IMR-90 (cell line): ENCODE measurements around the gene ZEB2. TPM values are rescaled to one million over a fixed set of nuclear protein-coding genes. Genes with fewer than 3 reads are reported as not detected.
A peak's percentile ranks its signal among the peaks of the same experiment; 100 is the strongest.

Source experiments
- ATAC-seq: fragments of 200-7000 bp; cut with Tn5 transposase; 2 replicates; pipeline ENCODE4 v1.9.1; 2020; ENCODE audit warnings: low read depth, mild to moderate bottlenecking, moderate library complexity
- BruUV-seq: library from RNA; stranded (reverse); fragments of 400-500 nt; replicated peaks from 2 replicates; lab custom pipeline; 2021; lab: Mats Ljungman, UMichigan
- CTCF ChIA-PET: fragments of 300-600 bp; formaldehyde crosslinking; extraction: SDS; loops from one replicate; lab custom pipeline; 2021; ENCODE audit warnings: antibody characterized with exemption; lab: Yijun Ruan, JAX
- POLR2A ChIA-PET: fragments of 300-600 bp; sonication (Branson Sonifier 250); formaldehyde crosslinking; loops from one replicate; lab custom pipeline; 2022; ENCODE audit warnings: antibody characterized with exemption; ENCODE audit not compliant: unreplicated experiment; lab: Charles Lee
- DNase-seq: peaks from one replicate; pipeline ENCODE4 v3.0.0; 2013
- H2AFZ ChIP-seq: replicated peaks from 2 replicates; pipeline ENCODE3; 2013; ENCODE audit warnings: low read length, mild to moderate bottlenecking; ENCODE audit not compliant: poor library complexity
- H2AK5ac ChIP-seq: 2 replicates; pipeline ENCODE4 v1.6.1; 2013; ENCODE audit warnings: low read depth, low read length, inconsistent platforms
- H2AK9ac ChIP-seq: replicated peaks from 2 replicates; pipeline ENCODE3; 2013; ENCODE audit warnings: mild to moderate bottlenecking, low read depth, low read length, moderate library complexity; ENCODE audit not compliant: poor library complexity
- H2BK120ac ChIP-seq: 2 replicates; pipeline ENCODE4 v1.6.1; 2013; ENCODE audit warnings: low read depth, low read length, inconsistent platforms
- H2BK15ac ChIP-seq: 3 replicates; pipeline ENCODE4 v1.6.1; 2013; ENCODE audit warnings: low read depth, low read length, inconsistent platforms
- H2BK20ac ChIP-seq: 2 replicates; pipeline ENCODE4 v1.6.1; 2013; ENCODE audit warnings: low read depth, mild to moderate bottlenecking, inconsistent platforms, low read length, moderate library complexity
- H2BK5ac ChIP-seq: 2 replicates; pipeline ENCODE4 v1.6.1; 2013; ENCODE audit warnings: mild to moderate bottlenecking, low read depth, low read length, inconsistent platforms; ENCODE audit not compliant: poor library complexity, severe bottlenecking
- H3K14ac ChIP-seq: replicated peaks from 2 replicates; pipeline ENCODE4 v1.6.1; 2013; ENCODE audit warnings: low read depth, low read length, inconsistent platforms
- H3K18ac ChIP-seq: 2 replicates; pipeline ENCODE4 v1.6.1; 2013; ENCODE audit warnings: low read depth, low read length, control low read depth
- H3K23ac ChIP-seq: 2 replicates; pipeline ENCODE4 v1.6.1; 2013; ENCODE audit warnings: low read depth, low read length, inconsistent platforms
- H3K27ac ChIP-seq: 2 replicates; pipeline ENCODE4 v1.5.1; 2013; ENCODE audit warnings: mild to moderate bottlenecking, control low read depth, low read length; ENCODE audit not compliant: insufficient read depth
- H3K27me3 ChIP-seq: 2 replicates; pipeline ENCODE4 v1.6.1; 2013; ENCODE audit warnings: low read length; ENCODE audit not compliant: control insufficient read depth, insufficient read depth
- H3K36me3 ChIP-seq: 2 replicates; pipeline ENCODE4 v1.6.1; 2013; ENCODE audit warnings: low read length, mixed read lengths; ENCODE audit not compliant: control insufficient read depth, insufficient read depth
- H3K4ac ChIP-seq: 2 replicates; pipeline ENCODE4 v1.6.1; 2013; ENCODE audit warnings: low read depth, low read length, inconsistent platforms
- H3K4me1 ChIP-seq: 2 replicates; pipeline ENCODE4 v1.6.1; 2013; ENCODE audit warnings: low read length, mixed read lengths; ENCODE audit not compliant: control insufficient read depth, insufficient read depth
- H3K4me2 ChIP-seq: 2 replicates; pipeline ENCODE4 v1.6.1; 2013; ENCODE audit warnings: low read depth, mild to moderate bottlenecking, control low read depth, low read length, moderate library complexity
- H3K4me3 ChIP-seq: 2 replicates; pipeline ENCODE4 v1.5.1; 2013; ENCODE audit warnings: low read depth, mild to moderate bottlenecking, control low read depth, low read length, moderate library complexity; ENCODE audit not compliant: insufficient read depth
- H3K56ac ChIP-seq: 2 replicates; pipeline ENCODE4 v1.6.1; 2013; ENCODE audit warnings: low read length, inconsistent platforms; ENCODE audit not compliant: insufficient read depth; ENCODE audit errors: extremely low read depth
- H3K79me1 ChIP-seq, 2 experiments: 2 replicates each; pipeline ENCODE4 v1.6.1; 2013; ENCODE audit warnings: low read length in 2 of 2, inconsistent platforms in 1 of 2, low read depth in 1 of 2
- H3K9ac ChIP-seq: 2 replicates; pipeline ENCODE4 v1.6.1; 2013; ENCODE audit warnings: low read depth, low read length, control low read depth
- H3K9me1 ChIP-seq: 2 replicates; pipeline ENCODE4 v1.6.1; 2013; ENCODE audit warnings: low read length, inconsistent platforms; ENCODE audit not compliant: insufficient read depth
- H3K9me3 ChIP-seq: 2 replicates; pipeline ENCODE4 v1.6.1; 2013; ENCODE audit warnings: low read length; ENCODE audit not compliant: control insufficient read depth, insufficient read depth
- H4K20me1 ChIP-seq: 2 replicates; pipeline ENCODE4 v1.6.1; 2013; ENCODE audit warnings: low read length, inconsistent platforms; ENCODE audit not compliant: insufficient read depth
- H4K5ac ChIP-seq: 2 replicates; pipeline ENCODE4 v1.6.1; 2013; ENCODE audit warnings: mild to moderate bottlenecking, low read depth, low read length, control low read depth
- H4K8ac ChIP-seq, 2 experiments: 2 replicates each; pipeline ENCODE4 v1.6.1; 2013; ENCODE audit warnings: low read depth in 2 of 2, low read length in 2 of 2, control low read depth in 1 of 2, inconsistent platforms in 1 of 2
- H4K91ac ChIP-seq: 2 replicates; pipeline ENCODE4 v1.6.1; 2013; ENCODE audit warnings: low read depth, low read length, inconsistent platforms; ENCODE audit not compliant: insufficient read depth
- BHLHE40 ChIP-seq: fragments of 150-350 bp; IDR thresholded peaks from 2 replicates; pipeline ENCODE4 v1.6.1; 2016; ENCODE audit warnings: mild to moderate bottlenecking, low read depth, low read length
- CTCF ChIP-seq: conservative IDR thresholded peaks from 2 replicates; pipeline ENCODE4 v1.5.1; 2012; ENCODE audit warnings: mild to moderate bottlenecking, low read depth, low read length, improper control_type of control experiment
- RCOR1 ChIP-seq: IDR thresholded peaks from 2 replicates; pipeline ENCODE4 v1.6.1; 2012; ENCODE audit warnings: mild to moderate bottlenecking, low read length, improper control_type of control experiment; ENCODE audit not compliant: insufficient replicate concordance
- RFX5 ChIP-seq: IDR thresholded peaks from 2 replicates; pipeline ENCODE4 v1.8.0; 2012; ENCODE audit warnings: low read depth, mild to moderate bottlenecking, low read length, moderate library complexity
- WGBS, 2 experiments: methylation state at CpG; one replicate each; pipeline versions ENCODE4 v1.1.5 to v1.1.7; 2013; ENCODE audit warnings: missing lambda C conversion rate in 2 of 2; ENCODE audit not compliant: insufficient read length in 1 of 2; ENCODE audit errors: extremely low coverage in 2 of 2; 5-methylcytosine and 5-hydroxymethylcytosine counted together
- dilution Hi-C: fragments of 300-500 bp; cut with HindIII; formaldehyde crosslinking; loops from one replicate; pipeline ENCODE4 v1.14.3; 2018; ENCODE audit warnings: low sequenced_read_pairs; ENCODE audit not compliant: unreplicated experiment
- in situ Hi-C: fragments of 300-500 bp; cut with MboI; formaldehyde crosslinking; loops from 3 replicates; pipeline ENCODE4 v1.14.3; 2019; ENCODE audit warnings: low sequenced_read_pairs, inconsistent platforms, mixed read lengths
- intact Hi-C: fragments of 100-400 bp; cut with micrococcal nuclease; formaldehyde crosslinking; loops from 2 replicates; pipeline ENCODE4 v1.10.0; 2022
- polyA plus RNA-seq, 3 experiments: library from polyadenylated mRNA; depleted of rRNA; stranded (reverse); fragments of >200 nt; gene quantifications; 2 replicates each; pipeline ENCODE4 v1.2.3, GENCODE V29; 2012; ENCODE audit warnings: low replicate concordance in 1 of 3
- total RNA-seq: library from RNA; depleted of rRNA; stranded (reverse); fragments of >200 nt; gene quantifications from 2 replicates; pipeline ENCODE4 v1.2.3, GENCODE V29; 2012

ZEB2 gene
- total and polyA plus RNA-seq, 2 of the 4 experiments (the other 2 are of a cell fraction) = 22.4 to 50.9 TPM

GRCh38 chr2:144424559-144425240 lies 95.2 kb downstream of the ZEB2 start:
- POLR2A ChIA-PET = interaction anchor here (0.6 kb wide), 1 partner anchor 237 kb away, joined by 3 read pairs; no protein-coding TSS in a partner anchor
- Histone ChIP-seq H2BK20ac (no peak overlapping the region), H3K23ac (no peak overlapping the region), H3K36me3 (peaks cover 19% of the 10 kb centered on the region), H2AFZ (no peak overlapping the region), H4K8ac (no peak overlapping the region), H3K4me1 (peaks cover 3% of the 10 kb centered on the region), H2BK120ac (no peak overlapping the region), H4K91ac (no peak overlapping the region), H2BK5ac (no peak overlapping the region), H3K4me2 (no peak overlapping the region), H3K4ac (no peak overlapping the region), H4K20me1 (peaks cover 5% of the 10 kb centered on the region; the same call in 1 of the 2 replicates), H3K27ac (no peak overlapping the region), H2AK5ac (peak overlapping the region; percentile 68; the same call in 1 of the 2 replicates), H3K9ac (no peak overlapping the region), H3K9me1 (no peaks in the 10 kb centered on the region), H3K18ac (no peak overlapping the region), H3K27me3 (no peaks in the 10 kb centered on the region), H2BK15ac (no peak overlapping the region), H2AK9ac (no peak overlapping the region), H3K56ac (no peak overlapping the region), H3K4me3 (no peak overlapping the region), H3K14ac (no peak overlapping the region), H3K79me1 (peaks cover 13 to 18% of the 10 kb centered on the region in 2 experiments), H4K5ac (no peak overlapping the region), H3K9me3 (no peaks in the 10 kb centered on the region)
- in situ Hi-C loops (no loop called here), intact Hi-C loops (no loop called here), dilution Hi-C loops (no loop called here)
- CTCF ChIA-PET = no interaction called here
- DNase-seq (no peak), ATAC-seq (no peak)
- TF ChIP-seq BHLHE40 (no peak), RFX5 (no peak), CTCF (no peak), RCOR1 (no peak)
- no TSS peak for BruUV-seq
- WGBS, 2 experiments = no CpG with 5 or more reads among the region's 4 CpGs
